ENCODE data around the gene RBP7.

The RBP7 gene

DNA sequence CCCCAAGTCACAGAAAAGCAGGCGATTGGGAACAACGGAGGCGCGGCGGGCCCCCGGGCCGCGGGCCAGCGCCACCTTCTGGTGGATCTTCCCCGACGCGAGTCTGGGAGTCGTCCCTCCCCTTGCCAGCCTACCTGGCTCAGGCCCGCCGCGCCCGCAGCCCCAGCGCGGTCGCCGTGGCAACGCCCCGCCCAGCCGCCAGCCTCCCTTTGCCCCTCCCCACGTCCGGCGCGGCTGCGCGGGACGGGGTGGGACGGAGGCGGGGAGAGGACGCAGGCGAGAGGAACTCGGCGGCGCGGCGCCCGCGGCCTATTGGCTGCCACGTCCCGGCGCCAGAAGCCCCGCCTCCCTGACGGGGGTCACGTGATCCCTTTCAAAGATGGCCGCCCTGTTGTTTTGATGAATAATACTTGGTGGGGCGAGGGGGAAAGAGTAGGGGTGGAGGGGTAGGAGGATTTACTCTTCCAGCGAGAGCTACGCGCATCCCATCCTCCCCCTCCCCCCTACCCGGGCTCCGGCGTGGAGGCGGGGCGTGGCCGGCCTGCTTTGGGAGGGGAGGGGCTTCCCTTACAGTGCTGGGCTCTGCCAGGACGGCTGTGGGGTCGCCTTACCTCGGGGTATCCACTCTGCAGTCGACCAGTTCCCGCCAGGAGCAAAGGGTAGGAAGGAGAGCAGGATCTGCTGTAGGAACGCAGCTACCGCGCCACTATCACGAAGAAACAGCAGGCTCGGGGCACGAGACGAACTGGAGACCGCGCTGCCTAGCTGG lies 35.7 kb downstream of the RBP7 start, which contains the start of gene UBE4B:
Gene UBE4B, plus strand, starts transcription at position 369 of the 769 bp plus-strand sequence. CDS start 713 bp downstream, outside the sequence.
- DNase-seq: peak; percentile 95

DNA sequence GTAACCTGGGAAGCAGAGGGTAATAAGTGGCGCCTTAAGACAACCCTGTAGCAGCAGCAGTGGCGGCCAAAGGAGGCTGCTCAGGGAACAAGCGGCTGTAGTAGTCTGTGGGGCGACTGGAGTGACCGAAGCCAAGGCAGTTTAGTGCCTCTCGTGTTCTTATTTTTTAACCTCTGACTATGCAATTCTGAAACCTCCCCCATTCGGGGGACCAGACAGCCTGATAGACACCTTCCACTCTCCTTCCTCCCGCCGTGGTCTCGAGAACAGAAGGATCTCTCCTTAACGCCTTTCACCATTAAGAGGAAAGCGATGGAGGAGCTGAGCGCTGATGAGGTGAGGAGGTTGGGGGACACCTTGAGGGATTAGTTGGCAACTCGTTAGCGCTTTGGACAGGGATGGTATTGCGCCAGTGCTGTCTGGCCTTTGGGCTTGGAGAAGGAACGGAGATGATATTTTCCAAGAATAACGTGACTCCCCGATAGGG lies 36.4 kb downstream of the RBP7 start:
- peak; percentile 62 for DNase-seq

DNA sequence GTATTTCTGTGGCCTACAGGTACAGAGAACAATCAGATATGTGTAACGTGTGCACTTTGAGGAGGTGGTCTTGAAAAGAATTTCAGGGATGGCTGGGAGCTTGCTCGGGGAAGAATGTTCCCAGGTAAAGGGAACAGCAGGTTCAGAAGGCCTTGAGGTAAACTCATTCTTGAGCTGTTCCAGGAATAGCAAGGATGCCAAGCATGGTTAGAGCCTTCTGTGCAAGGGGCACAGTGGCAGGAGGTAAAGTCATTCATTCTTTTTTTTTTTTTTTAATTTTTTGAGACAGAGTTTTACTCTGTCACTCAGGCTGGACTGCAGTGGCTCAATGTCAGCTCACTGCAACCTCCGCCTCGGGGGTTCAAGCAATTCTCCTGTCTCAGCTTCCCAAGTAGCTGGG lies 45.7 kb downstream of the RBP7 start:
- DNase-seq: no peak

DNA sequence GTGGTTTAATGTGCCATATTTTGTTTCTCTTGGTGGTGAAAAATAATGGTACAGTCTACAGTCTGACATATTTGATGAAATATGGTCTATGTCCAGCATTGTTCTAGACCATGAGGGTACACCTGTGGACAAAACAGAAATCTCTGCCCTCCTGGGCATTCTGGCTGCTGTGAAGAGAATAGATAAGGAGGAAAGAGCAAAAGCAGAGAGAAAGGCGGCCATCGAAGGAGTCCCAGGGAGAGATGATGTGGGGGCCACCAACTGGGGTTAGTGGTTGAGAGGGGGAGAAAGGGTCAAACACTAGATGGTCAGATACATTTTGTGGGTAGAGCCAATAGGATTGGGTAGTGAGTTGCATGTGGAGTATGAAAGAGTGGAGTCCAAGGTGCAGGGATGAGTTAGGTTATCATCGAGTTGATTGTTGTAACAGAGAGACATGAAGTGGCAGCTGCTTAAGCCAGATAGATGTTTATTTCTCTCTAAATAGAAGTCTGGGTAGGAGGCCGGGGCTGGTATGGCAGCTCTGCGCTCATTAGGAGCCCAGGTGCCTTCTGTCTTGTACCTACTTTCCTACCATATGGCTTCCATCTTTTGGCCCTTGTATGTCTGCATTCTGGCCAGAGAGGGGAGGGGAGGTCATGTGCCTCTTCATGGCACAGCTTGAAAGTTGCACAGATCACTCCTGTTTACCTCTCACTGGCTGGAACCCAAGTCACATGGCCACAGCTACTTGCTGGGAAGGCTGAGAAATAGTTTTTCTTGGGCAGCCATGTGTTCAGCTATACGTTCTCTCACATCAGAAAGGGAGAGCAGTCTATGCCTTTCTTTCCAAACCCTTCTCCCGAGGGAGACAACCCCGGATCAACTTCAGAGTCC lies 48.7 kb downstream of the RBP7 start:
- no peak for DNase-seq

DNA sequence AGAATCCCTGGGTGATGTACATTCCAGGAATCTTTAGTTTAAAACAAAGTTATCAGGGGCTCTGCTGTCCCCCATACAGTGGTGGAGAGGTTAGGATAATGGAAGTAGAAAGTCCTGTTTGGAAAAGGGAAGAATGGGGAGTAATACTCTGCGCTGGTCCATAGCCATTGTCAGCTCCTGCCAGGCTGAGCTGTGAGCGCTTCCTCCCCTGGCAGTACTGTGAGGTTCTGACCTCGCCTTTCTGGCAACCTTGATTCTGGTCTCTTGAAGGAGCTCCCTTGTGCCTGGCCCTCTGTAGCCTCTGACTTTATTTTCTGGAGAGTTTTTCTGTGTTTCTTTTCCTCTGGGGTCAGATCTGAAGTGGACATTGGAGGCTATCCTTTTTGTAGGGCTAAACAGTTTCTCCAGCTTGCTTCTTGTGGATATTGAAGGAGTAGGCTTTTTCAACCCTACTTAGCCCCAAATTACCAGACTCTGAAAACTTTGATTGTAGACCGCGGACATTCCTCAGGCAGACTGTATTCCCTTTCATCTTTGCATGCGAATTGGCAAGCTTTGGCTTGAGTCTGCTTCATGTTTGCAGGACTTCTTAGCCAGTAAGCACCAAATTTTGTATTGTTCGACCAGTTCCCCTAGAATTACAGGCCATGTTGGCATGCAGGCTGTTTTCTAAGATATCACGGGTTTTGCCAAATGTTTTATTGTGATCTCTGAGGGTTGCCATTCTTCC lies 49.5 kb downstream of the RBP7 start:
- no peak for DNase-seq

DNA sequence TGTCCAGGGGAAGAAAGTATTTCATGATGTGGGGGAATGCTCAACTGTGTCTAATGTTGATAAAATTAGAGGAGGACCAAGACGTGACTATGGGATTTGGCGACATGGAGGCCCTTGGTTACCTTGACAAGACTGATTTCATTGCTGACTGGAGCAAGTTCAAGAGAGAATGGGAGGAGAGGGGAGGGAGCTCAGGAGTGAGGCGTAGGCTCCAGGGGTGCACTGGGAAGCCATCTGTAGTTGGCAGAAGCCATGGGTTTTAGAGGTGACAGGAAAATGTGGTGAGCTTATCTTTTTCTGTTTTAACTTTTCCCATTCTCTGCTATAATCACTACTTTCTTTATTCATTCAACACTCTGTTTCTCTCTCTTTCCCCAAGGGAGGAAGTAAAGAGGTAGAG lies 51.6 kb downstream of the RBP7 start:
- DNase-seq: no peak

DNA sequence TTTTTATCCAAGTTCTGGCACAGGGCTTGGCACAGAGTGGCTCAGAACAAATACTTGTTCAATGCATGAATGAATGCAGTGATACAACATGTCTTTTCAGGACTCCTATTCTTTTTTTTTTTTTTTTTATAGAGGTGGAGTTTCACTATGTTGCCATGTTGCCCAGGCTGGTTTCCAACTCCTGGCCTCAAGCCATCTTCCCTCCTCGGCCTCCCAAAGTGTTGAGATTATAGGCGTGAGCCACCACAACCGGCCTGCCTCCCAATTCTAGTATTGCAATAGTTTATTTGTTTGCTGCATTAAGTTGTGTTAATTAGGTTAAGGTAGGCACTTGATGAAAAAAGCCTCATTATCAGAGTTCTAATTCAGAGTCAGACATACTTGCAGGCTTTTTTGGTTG lies 53.6 kb downstream of the RBP7 start:
- no peak for DNase-seq

DNA sequence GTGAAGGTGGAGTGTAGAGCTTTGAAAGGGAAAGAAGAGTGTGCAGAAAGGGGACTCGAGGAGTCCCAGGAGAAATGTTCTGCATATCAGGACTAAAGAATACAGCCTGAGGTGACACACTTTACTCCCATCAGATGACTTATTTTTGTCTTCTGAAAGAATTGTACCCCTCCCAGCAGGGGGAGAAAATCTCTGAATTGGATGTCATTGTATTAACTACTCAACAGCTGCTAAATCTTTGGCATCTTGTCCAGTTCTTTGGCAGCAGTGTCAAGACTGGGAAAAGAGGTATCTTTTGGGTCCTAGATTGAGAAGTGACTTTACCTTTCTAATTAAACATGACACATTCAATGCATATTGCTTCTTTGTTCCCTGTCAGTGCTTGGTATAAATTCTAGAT lies 54.6 kb downstream of the RBP7 start:
- no peak for DNase-seq

DNA sequence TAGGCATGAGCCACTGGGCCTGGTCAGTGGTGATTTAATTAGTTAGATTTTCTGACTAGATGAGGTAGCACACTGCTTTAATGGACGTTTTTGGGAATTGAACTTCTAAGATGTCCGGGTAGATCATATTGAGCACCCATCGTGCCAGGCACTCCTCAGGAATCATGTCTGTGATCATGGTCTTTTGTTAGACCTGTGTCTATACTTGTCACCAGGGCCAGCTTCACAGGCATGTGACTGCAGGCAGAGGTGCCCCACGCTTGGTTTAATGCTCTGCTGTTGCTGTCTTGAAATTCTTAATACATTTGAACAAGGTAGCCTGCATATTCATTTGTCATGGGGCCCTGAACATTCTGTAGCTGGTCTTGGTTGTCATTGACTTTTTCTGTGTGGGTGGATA lies 55.3 kb downstream of the RBP7 start:
- no peak for DNase-seq

DNA sequence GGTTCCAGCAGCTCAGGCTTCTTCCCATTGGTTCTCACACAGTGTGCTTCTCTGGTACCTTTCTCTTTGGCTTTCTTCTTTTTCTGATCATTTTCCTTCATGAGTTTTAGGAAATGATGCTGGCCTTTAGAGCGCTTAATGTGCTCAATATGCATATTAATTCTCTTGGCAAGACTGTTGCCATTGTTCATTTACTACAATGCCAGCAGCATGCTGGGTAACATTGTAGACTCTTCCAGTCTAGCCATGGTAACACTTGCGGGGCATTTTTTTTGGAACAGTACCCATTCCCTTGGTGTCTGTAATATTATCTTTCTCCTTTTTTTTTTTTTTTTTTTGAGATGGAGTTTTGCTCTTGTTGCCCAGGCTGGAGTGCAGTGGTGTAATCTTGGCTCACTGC lies 57.4 kb downstream of the RBP7 start:
- no peak for DNase-seq

DNA sequence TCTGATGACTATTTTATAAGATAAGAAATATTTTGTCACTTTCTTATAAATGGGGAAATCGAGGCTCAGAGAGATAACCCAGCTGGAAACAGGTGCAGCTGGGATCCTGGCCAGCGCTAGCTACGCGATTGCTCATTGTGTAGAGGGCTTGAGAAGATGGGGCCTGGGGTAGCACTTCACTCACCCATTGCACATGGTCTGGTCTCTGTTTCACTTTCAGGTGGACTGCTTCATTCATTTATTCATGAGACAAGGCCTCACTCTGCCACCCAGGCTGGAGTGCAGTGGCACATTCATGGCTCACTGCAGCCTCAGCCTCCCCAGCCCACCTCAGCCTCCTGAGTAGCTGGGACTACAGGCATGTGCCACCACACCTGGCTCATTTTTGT lies 59.6 kb downstream of the RBP7 start:
- no peak for DNase-seq

DNA sequence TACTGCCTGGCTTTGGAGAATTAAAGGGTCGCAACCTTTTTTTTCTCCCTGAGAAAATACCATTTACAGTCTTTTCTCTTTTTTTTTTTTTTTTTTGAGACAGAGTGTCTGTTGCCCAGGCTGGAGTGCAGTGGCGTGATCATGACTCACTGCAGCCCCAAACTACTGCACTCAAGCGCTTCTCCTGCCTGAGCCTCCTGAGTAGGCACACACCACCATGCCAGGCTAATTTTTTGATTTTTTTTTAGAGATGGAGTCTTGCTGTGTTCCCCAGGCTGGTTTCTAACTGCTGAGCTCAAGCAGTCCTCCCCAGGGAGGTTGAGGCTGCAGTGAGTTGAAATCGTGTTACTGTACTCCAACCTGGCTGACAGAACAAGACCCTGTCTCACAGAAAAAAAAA lies 60.3 kb downstream of the RBP7 start:
- no peak for DNase-seq

DNA sequence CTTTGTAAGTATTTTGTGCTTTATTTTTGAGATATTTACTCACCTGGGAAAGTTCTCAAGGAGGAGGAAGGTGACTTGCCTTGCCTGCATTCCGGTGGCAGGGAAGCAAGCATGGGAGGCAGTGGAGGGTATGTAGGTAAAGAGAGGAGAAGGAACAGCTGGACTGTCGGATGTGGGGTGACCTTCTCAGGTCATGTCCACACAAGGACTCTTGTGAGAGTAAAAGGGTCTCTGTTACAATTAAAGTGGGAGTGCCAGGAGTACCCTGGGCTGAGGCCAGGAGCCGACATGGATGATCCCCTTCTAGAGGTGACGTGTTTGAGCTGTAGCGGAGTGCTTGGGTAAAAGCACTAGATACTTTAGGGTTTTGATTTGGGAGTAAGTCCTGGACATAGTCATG lies 60.8 kb downstream of the RBP7 start:
- no peak for DNase-seq

DNA sequence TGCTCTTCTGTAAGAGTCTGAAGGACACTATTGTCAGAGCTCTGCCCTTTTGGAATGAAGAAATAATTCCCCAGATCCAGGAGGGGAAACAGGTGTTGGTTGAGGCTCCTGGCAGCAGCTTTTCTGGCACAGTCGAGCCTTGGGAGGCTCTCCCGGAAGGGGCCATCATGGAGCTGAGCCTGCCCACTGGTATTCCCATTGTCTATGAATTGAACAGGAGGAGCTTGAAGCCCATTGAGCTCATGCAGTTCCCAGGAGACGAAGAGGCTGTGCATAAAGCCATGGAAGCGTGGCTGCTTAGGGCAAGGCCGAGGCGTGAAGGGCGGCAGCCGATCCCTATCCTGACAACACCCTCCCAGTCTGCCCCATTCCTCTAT lies 62.3 kb downstream of the RBP7 start:
- DNase-seq: no peak

DNA sequence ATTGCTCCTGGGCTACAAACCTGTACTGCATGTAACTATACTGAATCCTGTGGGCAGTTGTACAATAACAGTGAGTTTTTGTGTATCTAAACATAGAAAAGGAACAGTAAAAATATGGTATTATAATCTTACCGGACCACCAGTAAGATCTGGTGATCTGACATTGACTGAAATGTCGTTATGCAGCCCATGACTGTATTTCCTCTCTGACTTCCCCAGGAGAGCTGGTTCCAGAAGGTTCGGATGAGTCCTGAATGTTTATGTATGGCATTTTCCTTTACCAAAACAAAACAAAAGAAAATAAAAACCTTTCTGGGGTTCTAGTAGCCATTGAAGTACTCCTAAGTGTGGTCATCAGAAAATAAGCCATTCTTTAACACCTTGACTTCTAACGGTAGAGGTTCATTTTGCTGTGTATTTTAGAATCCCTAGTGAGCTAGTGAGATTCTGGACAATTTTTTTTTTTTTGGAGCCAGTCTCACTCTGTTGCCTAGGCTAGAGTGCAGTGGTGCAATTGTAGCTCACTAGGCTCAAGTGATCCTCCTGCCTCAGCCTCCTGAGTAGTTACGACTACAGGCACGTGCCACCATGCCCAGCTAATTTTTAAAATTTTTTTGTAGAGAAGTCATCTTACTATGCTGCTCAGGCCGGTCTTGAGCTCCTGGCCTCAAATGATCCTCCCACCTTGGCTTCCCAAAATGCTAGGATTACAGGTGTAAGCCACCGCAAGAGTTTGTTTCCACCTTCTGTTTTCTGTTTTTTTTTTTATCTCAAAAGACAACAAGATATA lies 63.5 kb downstream of the RBP7 start:
- DNase-seq: no peak

DNA sequence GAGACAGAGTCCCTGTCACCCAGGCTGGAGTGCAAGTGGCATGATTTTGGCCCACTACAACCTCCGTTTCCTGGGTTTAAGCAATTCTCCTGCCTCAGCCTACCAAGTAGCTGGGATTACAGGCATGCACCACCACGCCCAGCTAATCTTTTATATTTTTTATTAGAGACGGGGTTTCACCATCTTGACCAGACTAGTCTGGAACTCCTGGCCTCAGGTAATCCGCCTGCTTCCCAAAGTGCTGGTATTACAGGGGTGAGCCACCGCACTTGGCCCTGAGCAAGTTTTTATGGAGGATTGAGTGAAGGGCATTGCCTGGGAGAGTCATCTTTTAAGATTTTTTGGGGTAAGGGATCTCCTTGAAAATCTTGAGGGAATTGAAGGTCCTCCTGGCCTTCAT lies 64.2 kb downstream of the RBP7 start:
- DNase-seq: no peak

DNA sequence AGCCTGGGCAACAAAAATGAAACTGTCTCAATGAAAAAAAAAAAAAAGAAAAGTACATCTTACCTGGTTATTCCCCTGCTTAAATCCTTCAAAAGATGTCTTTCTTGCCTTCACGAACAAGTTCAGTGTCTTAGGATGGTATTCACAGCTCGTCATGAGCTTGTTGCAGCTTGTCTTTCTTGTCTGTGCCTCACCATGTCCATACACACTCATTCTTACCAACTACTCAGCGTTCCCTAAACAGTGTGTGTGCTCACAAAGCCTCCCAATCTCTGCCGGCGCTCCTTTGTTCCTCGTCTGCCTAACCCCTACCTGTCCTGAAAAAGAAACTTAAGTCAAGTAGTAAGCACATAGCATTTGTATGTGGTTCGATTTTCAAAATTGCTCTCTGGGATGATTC lies 66.8 kb downstream of the RBP7 start:
- no peak for DNase-seq

DNA sequence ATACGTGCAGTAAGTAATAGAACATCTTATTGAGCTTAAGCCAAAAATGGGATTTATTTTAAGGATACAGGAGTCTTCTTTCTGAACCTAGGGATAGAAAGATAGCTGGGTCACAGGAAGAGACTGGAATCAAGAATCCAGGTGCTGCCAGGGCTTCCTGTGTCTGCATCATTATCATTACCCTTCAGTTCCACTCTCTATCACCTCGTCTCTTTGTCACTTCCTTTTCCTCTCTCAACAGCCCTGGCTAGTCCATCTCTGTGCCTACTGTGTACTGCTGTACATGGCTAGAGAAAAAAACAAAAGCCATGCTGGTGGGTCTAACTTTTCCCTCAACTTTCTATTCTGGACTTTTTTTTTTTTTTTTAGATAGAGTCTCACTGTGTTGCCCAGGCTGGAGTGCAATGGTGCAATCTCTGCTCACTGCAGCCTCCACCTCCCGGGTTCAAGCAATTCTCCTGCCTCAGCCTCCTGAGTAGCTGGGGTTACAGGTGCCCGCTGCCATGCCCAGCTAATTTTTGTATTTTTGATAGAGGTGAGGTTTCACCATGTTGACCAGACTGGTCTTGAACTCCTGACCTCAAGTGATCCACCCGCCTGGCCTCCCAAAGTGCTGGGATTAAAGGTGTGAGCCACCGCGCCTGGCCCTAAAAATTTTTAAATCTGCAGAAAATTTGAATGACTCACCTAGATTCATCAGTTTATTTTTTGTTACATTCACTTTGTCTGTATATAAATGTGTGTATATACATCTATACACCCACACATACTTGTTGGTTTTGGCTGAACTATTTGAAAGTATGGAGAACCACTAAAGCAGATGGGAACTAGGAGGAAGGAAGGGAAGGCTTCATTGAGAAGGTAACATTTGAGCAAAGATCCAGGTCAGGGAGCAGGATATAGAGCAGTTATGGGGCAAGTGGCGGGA lies 67.7 kb downstream of the RBP7 start:
- no peak for DNase-seq

DNA sequence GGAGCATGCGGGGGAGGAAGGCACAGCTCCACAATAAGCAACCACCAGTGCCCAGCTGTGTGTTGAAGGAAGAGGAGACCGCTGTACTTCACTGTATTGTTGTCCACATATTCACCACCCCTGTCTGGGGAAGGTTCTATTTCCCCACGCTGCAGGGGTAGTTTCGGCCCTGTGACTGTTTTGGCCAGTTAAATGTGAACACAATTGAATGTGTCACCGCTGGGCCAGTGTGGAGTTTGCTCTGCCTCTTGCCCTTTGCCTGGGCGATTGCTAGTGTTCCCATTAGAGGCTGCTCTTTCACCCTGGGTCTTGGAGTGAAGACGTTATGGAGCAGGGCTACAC lies 68.3 kb downstream of the RBP7 start:
- no peak for DNase-seq
